GM12875 (cell line): ENCODE measurements around the gene CACNA2D1.

ENCODE experiments used
- H3K4me3 ChIP-seq: one replicate; pipeline ENCODE4 v1.5.1; 2011; ENCODE audit warnings: low read depth, low read length, control low read depth
- TF ChIP-seq, protein P1 (sequence below): IDR thresholded peaks from 2 replicates; pipeline ENCODE4 v1.5.1; 2011; ENCODE audit warnings: low read depth, mild to moderate bottlenecking, control low read depth, inconsistent platforms, low read length, moderate library complexity, borderline replicate concordance; ENCODE audit not compliant: insufficient read depth

CACNA2D1 gene

GRCh38 chr7:82364671-82365070 is 78.9 kb downstream of the CACNA2D1 start:
- TF ChIP-seq, protein P1, sequence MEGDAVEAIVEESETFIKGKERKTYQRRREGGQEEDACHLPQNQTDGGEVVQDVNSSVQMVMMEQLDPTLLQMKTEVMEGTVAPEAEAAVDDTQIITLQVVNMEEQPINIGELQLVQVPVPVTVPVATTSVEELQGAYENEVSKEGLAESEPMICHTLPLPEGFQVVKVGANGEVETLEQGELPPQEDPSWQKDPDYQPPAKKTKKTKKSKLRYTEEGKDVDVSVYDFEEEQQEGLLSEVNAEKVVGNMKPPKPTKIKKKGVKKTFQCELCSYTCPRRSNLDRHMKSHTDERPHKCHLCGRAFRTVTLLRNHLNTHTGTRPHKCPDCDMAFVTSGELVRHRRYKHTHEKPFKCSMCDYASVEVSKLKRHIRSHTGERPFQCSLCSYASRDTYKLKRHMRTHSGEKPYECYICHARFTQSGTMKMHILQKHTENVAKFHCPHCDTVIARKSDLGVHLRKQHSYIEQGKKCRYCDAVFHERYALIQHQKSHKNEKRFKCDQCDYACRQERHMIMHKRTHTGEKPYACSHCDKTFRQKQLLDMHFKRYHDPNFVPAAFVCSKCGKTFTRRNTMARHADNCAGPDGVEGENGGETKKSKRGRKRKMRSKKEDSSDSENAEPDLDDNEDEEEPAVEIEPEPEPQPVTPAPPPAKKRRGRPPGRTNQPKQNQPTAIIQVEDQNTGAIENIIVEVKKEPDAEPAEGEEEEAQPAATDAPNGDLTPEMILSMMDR = no peak
- no peak overlapping the region for H3K4me3 ChIP-seq

DNA sequence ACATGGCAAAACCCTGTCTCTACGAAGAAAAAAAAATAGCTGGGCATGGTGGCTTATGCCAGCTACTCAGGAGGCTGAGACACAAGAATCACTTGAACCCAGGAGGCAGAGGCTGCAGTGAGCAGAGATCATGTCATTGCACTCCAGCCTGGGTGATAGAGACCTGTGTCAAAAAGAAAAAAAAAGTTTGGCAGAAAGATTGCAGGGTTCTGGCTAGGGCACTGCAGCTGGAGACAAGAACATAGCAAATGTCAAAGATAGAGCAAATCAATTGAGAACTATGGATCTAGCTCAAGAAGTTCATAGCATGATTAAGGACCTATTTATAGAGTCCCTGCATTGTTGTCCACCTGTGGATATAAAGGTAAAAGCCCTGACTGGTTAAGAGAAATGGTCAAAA is 79.5 kb downstream of the CACNA2D1 start:
- no peak overlapping the region for H3K4me3 ChIP-seq
- TF ChIP-seq, protein P1 = no peak

- TF ChIP-seq, protein P1 = no peak
- H3K4me3 ChIP-seq = no peak overlapping the region
Observed at GRCh38 chr7:82362129-82362706, 81.4 kb downstream of the CACNA2D1 start.

- H3K4me3 ChIP-seq = no peak overlapping the region
- TF ChIP-seq, protein P1 = no peak
Observed at GRCh38 chr7:82360591-82361368, 82.8 kb downstream of the CACNA2D1 start.

- TF ChIP-seq, protein P1 = no peak
- H3K4me3 ChIP-seq = no peak overlapping the region
Observed at GRCh38 chr7:82359426-82359825, 84.2 kb downstream of the CACNA2D1 start.

DNA sequence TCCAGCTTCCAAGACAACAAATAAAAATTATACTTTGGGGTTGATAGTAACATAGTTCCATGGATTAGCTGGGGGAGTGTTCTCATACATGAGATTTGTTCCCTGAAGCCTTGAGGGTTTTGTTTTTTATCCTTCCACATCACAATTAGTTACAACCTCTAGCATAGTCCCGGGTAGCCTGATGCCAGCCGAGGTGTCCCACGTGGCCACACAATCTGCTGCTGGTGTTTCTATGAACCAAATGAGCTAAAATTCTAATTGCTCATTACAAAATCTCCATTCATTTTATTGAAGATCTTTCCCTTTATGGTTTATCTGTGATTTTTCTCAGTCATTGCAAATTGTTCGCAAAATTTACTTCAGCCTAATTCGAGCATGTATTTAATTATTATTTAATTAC is 84.7 kb downstream of the CACNA2D1 start:
- H3K4me3 ChIP-seq = no peak overlapping the region
- TF ChIP-seq, protein P1 = no peak
